Spleen (tissue), 7 donors: ENCODE results near the gene IL22RA1.

Source experiments
- POLR2A ChIP-seq, 3 donors: fragments of 450-650 bp; IDR thresholded peaks; one replicate each; pipeline ENCODE4 v1.5.1; 2017; ENCODE audit warnings: antibody characterized with exemption in 3 of 3, mild to moderate bottlenecking in 1 of 3
- TF ChIP-seq, protein P1 (sequence below), 11 experiments: fragments of 200-600 bp in 7 of 11; fragments of 450-650 bp in 4 of 11; sonication (generic) in 4 of 11; IDR thresholded peaks in 8 of 11; conservative IDR thresholded peaks in 3 of 11; 1 replicate in 7 of 11; 2 replicates in 4 of 11; pipeline versions ENCODE4 v1.4.0 to v1.8.0; 2016 to 2021; ENCODE audit warnings: antibody characterized with exemption in 11 of 11, inconsistent platforms in 4 of 11, mild to moderate bottlenecking in 1 of 11
- donor health status: DM: no; HTN: no; CAD: no; lungs with moderate emphysema.
- donor health status: DM: no; HTN: no; CAD: no.
- donor health status: DM: no; HTN: no; CAD: no.

DNA sequence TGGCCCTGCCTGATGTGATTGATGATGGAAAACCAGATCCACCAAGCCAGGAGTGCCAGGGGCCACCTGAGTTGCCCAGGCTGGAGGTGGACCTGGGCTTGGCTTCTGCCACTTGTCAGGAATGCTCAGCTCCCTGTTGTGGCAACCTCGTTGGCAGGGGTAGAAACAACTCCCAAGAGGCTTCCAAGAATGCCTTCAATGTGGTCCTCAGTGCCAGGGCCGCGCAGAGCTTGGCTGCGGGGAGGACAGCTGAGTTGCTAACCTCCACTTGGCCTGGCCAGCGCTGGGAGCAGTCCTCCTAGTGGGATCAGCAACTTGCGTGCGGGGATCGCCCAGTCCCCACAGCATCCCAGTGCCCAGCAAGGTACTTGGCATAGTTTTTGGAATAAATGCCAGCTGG lies 40.0 kb downstream of the IL22RA1 start:
- TF ChIP-seq, protein P1, sequence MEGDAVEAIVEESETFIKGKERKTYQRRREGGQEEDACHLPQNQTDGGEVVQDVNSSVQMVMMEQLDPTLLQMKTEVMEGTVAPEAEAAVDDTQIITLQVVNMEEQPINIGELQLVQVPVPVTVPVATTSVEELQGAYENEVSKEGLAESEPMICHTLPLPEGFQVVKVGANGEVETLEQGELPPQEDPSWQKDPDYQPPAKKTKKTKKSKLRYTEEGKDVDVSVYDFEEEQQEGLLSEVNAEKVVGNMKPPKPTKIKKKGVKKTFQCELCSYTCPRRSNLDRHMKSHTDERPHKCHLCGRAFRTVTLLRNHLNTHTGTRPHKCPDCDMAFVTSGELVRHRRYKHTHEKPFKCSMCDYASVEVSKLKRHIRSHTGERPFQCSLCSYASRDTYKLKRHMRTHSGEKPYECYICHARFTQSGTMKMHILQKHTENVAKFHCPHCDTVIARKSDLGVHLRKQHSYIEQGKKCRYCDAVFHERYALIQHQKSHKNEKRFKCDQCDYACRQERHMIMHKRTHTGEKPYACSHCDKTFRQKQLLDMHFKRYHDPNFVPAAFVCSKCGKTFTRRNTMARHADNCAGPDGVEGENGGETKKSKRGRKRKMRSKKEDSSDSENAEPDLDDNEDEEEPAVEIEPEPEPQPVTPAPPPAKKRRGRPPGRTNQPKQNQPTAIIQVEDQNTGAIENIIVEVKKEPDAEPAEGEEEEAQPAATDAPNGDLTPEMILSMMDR (IDR thresholded peaks at IDR 0.05 in 8 of 11, conservative IDR thresholded peaks at IDR 0.05 in 3 of 11) = no peak
- no peak for TF ChIP-seq POLR2A (IDR thresholded peaks at IDR 0.05)
